Astrocyte (in vitro differentiated cells and primary cell): ENCODE measurements around the gene CA12.

Experiments
- CTCF ChIP-seq: IDR thresholded peaks from 2 replicates; pipeline ENCODE4 v1.5.1; 2011; ENCODE audit warnings: low read depth, mild to moderate bottlenecking, inconsistent platforms, low read length, moderate library complexity; ENCODE audit not compliant: insufficient read depth
- EZH2 ChIP-seq: IDR thresholded peaks from 2 replicates; pipeline ENCODE4 v1.6.1; 2012; ENCODE audit warnings: mild to moderate bottlenecking, low read length, inconsistent platforms; ENCODE audit not compliant: insufficient read depth

- no peak for TF ChIP-seq CTCF
- TF ChIP-seq EZH2, result no peak
These were observed 20.3 kb upstream of the CA12 start for GRCh38 chr15:63401714-63402497.
